HG02759 (cell line): ENCODE data around the gene SLC25A42.
"Not testable (repeated sequence)": the region's sequence is repeated elsewhere in the genome, so short reads cannot be mapped to it uniquely, and the experiment has no call there.

Experiments used
- ATAC-seq: cut with Tn5 transposase; IDR thresholded peaks from one replicate; pipeline ENCODE4 v1.9.1; 2021; ENCODE audit warnings: mild to moderate bottlenecking, moderate library complexity; ENCODE audit not compliant: unreplicated experiment

Gene SLC25A42

GRCh38 chr19:19133985-19134384 is 70.2 kb downstream of the SLC25A42 start:
- no peak for ATAC-seq

- ATAC-seq = no peak
These were observed 70.9 kb downstream of the SLC25A42 start for GRCh38 chr19:19134687-19135158.

- ATAC-seq = not testable (repeated sequence)
These were observed 71.9 kb downstream of the SLC25A42 start for GRCh38 chr19:19135713-19136112.

GRCh38 chr19:19137556-19138108 is 73.8 kb downstream of the SLC25A42 start:
- ATAC-seq = no peak

GRCh38 chr19:19138109-19138981 is 74.6 kb downstream of the SLC25A42 start, which contains the start of gene TMEM161A:
Gene TMEM161A (minus strand): TSS chr19:19138478. CDS start chr19:19138428, 50 bp downstream.
- peak; percentile 99 for ATAC-seq

GRCh38 chr19:19139876-19140229 is 76.1 kb downstream of the SLC25A42 start:
- ATAC-seq = no peak

- ATAC-seq = no peak
These were observed 76.7 kb downstream of the SLC25A42 start for GRCh38 chr19:19140476-19140875.

- ATAC-seq = no peak
These were observed 78.6 kb downstream of the SLC25A42 start for GRCh38 chr19:19142347-19142746.

- ATAC-seq = no peak
These were observed 81.5 kb downstream of the SLC25A42 start for GRCh38 chr19:19145281-19145680.

GRCh38 chr19:19145684-19146608 is 82.2 kb downstream of the SLC25A42 start:
- no peak for ATAC-seq

GRCh38 chr19:19146865-19147264 is 83.1 kb downstream of the SLC25A42 start:
- ATAC-seq = no peak

- no peak for ATAC-seq
These were observed 83.5 kb downstream of the SLC25A42 start for GRCh38 chr19:19147344-19147743.

GRCh38 chr19:19148504-19148903 is 84.7 kb downstream of the SLC25A42 start:
- ATAC-seq = not testable (repeated sequence)

- no peak for ATAC-seq
These were observed 85.6 kb downstream of the SLC25A42 start for GRCh38 chr19:19149435-19149834.

GRCh38 chr19:19151418-19151817 is 87.6 kb downstream of the SLC25A42 start:
- peak; percentile 65 for ATAC-seq

GRCh38 chr19:19152668-19153384 is 89.0 kb downstream of the SLC25A42 start:
- no peak for ATAC-seq

GRCh38 chr19:19154768-19155494 is 91.1 kb downstream of the SLC25A42 start:
- ATAC-seq = no peak

- ATAC-seq = peak; percentile 72
These were observed 91.9 kb downstream of the SLC25A42 start for GRCh38 chr19:19155495-19156219.

GRCh38 chr19:19157808-19158207 is 94.0 kb downstream of the SLC25A42 start:
- no peak for ATAC-seq
